GM23338 (cell line): ENCODE measurements around the gene LARGE1. TPM values are rescaled to one million over a fixed set of nuclear protein-coding genes. Genes with fewer than 3 reads are reported as not detected.

Source experiments
- ATAC-seq: fragments of 200-7000 bp; cut with Tn5 transposase; 3 replicates; pipeline ENCODE4 v1.9.1; 2020
- DNase-seq: peaks from one replicate; pipeline ENCODE4 v3.0.0-alpha.2; 2015; ENCODE audit warnings: low spot score
- H2AFZ ChIP-seq: fragments of 200-600 bp; sonication (generic); 2 replicates; pipeline ENCODE4 v1.8.0; 2016; ENCODE audit warnings: antibody characterized with exemption, mild to moderate bottlenecking, moderate library complexity
- H3F3A ChIP-seq: fragments of 200-600 bp; sonication (generic); replicated peaks from 2 replicates; pipeline ENCODE4 v1.8.0; 2017; ENCODE audit warnings: antibody characterized with exemption, mixed run types, low read depth
- H3K27ac ChIP-seq: fragments of 200-600 bp; sonication (generic); 2 replicates; pipeline ENCODE4 v1.6.1; 2016; ENCODE audit warnings: low read depth
- H3K27me3 ChIP-seq: fragments of 200-600 bp; sonication (generic); 2 replicates; pipeline ENCODE4 v1.8.0; 2016; ENCODE audit warnings: mild to moderate bottlenecking, mixed run types, moderate library complexity; ENCODE audit not compliant: insufficient read depth
- H3K36me3 ChIP-seq: fragments of 200-600 bp; sonication (generic); 2 replicates; pipeline ENCODE4 v1.8.0; 2016; ENCODE audit warnings: mild to moderate bottlenecking; ENCODE audit not compliant: insufficient read depth
- H3K4me1 ChIP-seq: fragments of 200-600 bp; sonication (generic); 2 replicates; pipeline ENCODE4 v1.8.0; 2016; ENCODE audit warnings: mild to moderate bottlenecking, moderate library complexity; ENCODE audit not compliant: insufficient read depth
- H3K4me2 ChIP-seq: fragments of 200-600 bp; sonication (generic); 2 replicates; pipeline ENCODE4 v1.7.1; 2017; ENCODE audit warnings: mixed run types
- H3K4me3 ChIP-seq: fragments of 200-600 bp; sonication (generic); 2 replicates; pipeline ENCODE4 v1.6.1; 2016; ENCODE audit warnings: mixed run types
- H3K79me2 ChIP-seq: fragments of 200-600 bp; sonication (generic); replicated peaks from 2 replicates; pipeline ENCODE4 v1.8.0; 2017; ENCODE audit warnings: mild to moderate bottlenecking; ENCODE audit not compliant: insufficient read depth
- H3K9me2 ChIP-seq: fragments of 200-600 bp; sonication (generic); 2 replicates; pipeline ENCODE4 v1.8.0; 2017; ENCODE audit not compliant: insufficient read depth
- H4K20me1 ChIP-seq: fragments of 200-600 bp; sonication (generic); replicated peaks from 2 replicates; pipeline ENCODE4 v1.8.0; 2017; ENCODE audit warnings: mild to moderate bottlenecking; ENCODE audit not compliant: insufficient read depth
- H3K27ac Mint-ChIP-seq: 2 replicates; pipeline ENCODE4 v1.8.0; 2020; ENCODE audit warnings: inconsistent platforms, mild to moderate bottlenecking, moderate library complexity, mixed read lengths
- H3K27me3 Mint-ChIP-seq: 3 replicates; pipeline ENCODE4 v1.8.0; 2022; ENCODE audit warnings: low read depth, mild to moderate bottlenecking, moderate library complexity, mixed read lengths, inconsistent platforms; ENCODE audit not compliant: insufficient read depth, poor library complexity
- H3K36me3 Mint-ChIP-seq: 3 replicates; pipeline ENCODE4 v1.8.0; 2021; ENCODE audit warnings: low read depth, mild to moderate bottlenecking, inconsistent platforms, moderate library complexity, mixed read lengths
- H3K4me1 Mint-ChIP-seq: 3 replicates; pipeline ENCODE4 v1.8.0; 2020; ENCODE audit warnings: mild to moderate bottlenecking, inconsistent platforms, mixed read lengths
- H3K4me3 Mint-ChIP-seq: 3 replicates; pipeline ENCODE4 v1.8.0; 2021; ENCODE audit warnings: moderate library complexity, mild to moderate bottlenecking, inconsistent platforms, mixed read lengths
- H3K9me3 Mint-ChIP-seq: 3 replicates; pipeline ENCODE4 v1.8.0; 2020; ENCODE audit warnings: moderate library complexity, mild to moderate bottlenecking, inconsistent platforms, mixed read lengths
- CREB1 ChIP-seq: fragments of 250-450 bp; sonication (Bioruptor Pico); IDR thresholded peaks from 2 replicates; pipeline ENCODE4 v1.5.0; 2020; ENCODE audit warnings: low read depth, mild to moderate bottlenecking, moderate library complexity
- EZH2 ChIP-seq: fragments of 200-600 bp; sonication (generic); IDR thresholded peaks from one replicate; pipeline ENCODE4 v1.8.0; 2017; ENCODE audit warnings: antibody characterized with exemption, mild to moderate bottlenecking, low read depth; ENCODE audit not compliant: unreplicated experiment
- EZH2phosphoT487 ChIP-seq: fragments of 200-600 bp; sonication (generic); IDR thresholded peaks from one replicate; pipeline ENCODE4 v1.8.1; 2018; ENCODE audit warnings: antibody characterized with exemption; ENCODE audit not compliant: unreplicated experiment
- JUNB ChIP-seq: IDR thresholded peaks from one replicate; pipeline ENCODE4 v1.6.1; 2016; ENCODE audit warnings: antibody characterized with exemption; ENCODE audit not compliant: unreplicated experiment
- NANOG ChIP-seq: IDR thresholded peaks from 2 replicates; pipeline ENCODE4 v1.6.1; 2016; ENCODE audit warnings: antibody characterized with exemption, borderline replicate concordance
- POLR2AphosphoS5 ChIP-seq: IDR thresholded peaks from 2 replicates; pipeline ENCODE4 v1.6.1; 2016; ENCODE audit warnings: antibody characterized with exemption, low read depth
- STAT1 ChIP-seq: IDR thresholded peaks from one replicate; pipeline ENCODE4 v1.6.1; 2016; ENCODE audit warnings: antibody characterized with exemption; ENCODE audit not compliant: unreplicated experiment
- ZNF114 ChIP-seq: fragments of 250-450 bp; sonication (Bioruptor Pico); IDR thresholded peaks from 2 replicates; pipeline ENCODE4 v1.5.0; 2020; ENCODE audit warnings: mild to moderate bottlenecking, moderate library complexity
- ZNF331 ChIP-seq: fragments of 250-450 bp; sonication (Bioruptor Pico); IDR thresholded peaks from 2 replicates; pipeline ENCODE4 v1.5.0; 2020; ENCODE audit warnings: low read depth, mild to moderate bottlenecking, moderate library complexity
- polyA plus RNA-seq: library from polyadenylated mRNA; unstranded; fragments of >200 nt; fragmentation: Nextera tagmentation; extraction: Ambion mirVana; gene quantifications from 2 replicates; pipeline ENCODE4 v1.2.1, GENCODE V29; 2016
- total RNA-seq: library from RNA; depleted of rRNA; stranded (reverse); fragments of >200 nt; shearing (Covaris generic); gene quantifications from 2 replicates; pipeline ENCODE4 v1.2.3, GENCODE V29; 2014
- TF ChIP-seq, protein P1 (sequence below): IDR thresholded peaks from one replicate; pipeline ENCODE4 v1.6.1; 2018; ENCODE audit warnings: antibody characterized with exemption; ENCODE audit not compliant: unreplicated experiment
- TF ChIP-seq, protein P2 (sequence below): IDR thresholded peaks from 2 replicates; pipeline ENCODE4 v1.6.1; 2016; ENCODE audit warnings: antibody characterized with exemption

The LARGE1 gene
- total and polyA plus RNA-seq, 2 experiments from 2014 or later: 12.8 to 75.6 TPM

DNA sequence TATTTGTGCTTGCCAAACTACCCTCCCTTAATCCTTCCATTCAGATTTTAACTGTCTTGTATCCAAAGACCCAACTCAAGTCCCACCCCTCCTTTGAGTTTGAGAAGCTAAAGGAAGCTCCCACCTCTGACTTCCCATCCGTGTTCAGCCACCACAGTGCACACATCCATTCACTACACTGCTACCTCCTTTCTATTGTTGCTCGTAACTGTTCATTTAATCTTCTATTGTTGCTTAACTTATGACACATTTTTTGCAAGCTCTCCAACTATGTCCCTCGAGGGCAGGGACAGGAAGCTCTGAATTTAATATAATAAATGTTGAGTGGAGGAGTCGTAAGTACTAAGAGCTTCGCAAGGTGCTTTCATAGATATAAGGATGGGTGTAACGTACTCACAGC lies 10.4 kb downstream of the LARGE1 start:
- H3K79me2 ChIP-seq: peaks cover 100% of the 10 kb centered on the region
- peaks cover 65% of the 10 kb centered on the region for H3K4me1 Mint-ChIP-seq

DNA sequence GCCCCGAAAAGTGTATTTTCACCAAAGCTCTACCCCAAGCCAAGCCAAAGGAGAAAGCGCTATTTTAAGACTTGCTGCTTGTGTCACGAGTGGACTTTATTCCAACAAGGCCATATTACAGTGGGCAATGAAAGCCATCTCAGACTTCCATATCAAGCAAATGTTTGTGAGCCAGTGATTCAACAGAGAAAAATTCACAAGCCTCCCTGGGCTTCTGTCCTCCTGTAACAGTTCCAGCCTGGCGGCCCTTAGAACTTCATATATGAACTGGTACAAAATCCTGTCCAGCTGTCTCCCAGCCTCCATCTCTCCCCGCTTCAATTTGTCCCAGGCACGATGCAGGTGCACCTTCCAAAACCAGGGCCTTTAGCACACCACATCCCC lies 11.2 kb downstream of the LARGE1 start:
- H3K27ac Mint-ChIP-seq: peak overlapping the region; percentile 47; the same call in 1 of the 2 replicates
- H3K27me3 Mint-ChIP-seq: peaks cover 9% of the 10 kb centered on the region
- H4K20me1 ChIP-seq: peaks cover 65% of the 10 kb centered on the region
- H2AFZ ChIP-seq: no peak overlapping the region
- H3K9me3 Mint-ChIP-seq: no peaks in the 10 kb centered on the region
- no peaks in the 10 kb centered on the region for H3K36me3 ChIP-seq
- H3K36me3 Mint-ChIP-seq: peaks cover 50% of the 10 kb centered on the region
- no peak for DNase-seq
- no peak overlapping the region for H3K4me3 Mint-ChIP-seq
- no peak for ATAC-seq
- no peak overlapping the region for H3K4me2 ChIP-seq
- TF ChIP-seq ZNF114 (CRISPR knock-in tag): no peak
- TF ChIP-seq ZNF331: no peak
- TF ChIP-seq JUNB: no peak
- TF ChIP-seq POLR2AphosphoS5: no peak
- no peak for TF ChIP-seq NANOG
- peaks cover 100% of the 10 kb centered on the region for H3K79me2 ChIP-seq
- no peaks in the 10 kb centered on the region for H3K9me2 ChIP-seq
- H3K27me3 ChIP-seq: no peaks in the 10 kb centered on the region
- peaks cover 57% of the 10 kb centered on the region for H3K4me1 ChIP-seq
- peaks cover 64% of the 10 kb centered on the region for H3K4me1 Mint-ChIP-seq
- no peak overlapping the region for H3K4me3 ChIP-seq
- no peaks in the 10 kb centered on the region for H3F3A ChIP-seq
- H3K27ac ChIP-seq: no peak overlapping the region

More for the DNA sequence above, 10.4 kb downstream of the LARGE1 start:
- Histone ChIP-seq H3F3A (0 out of 2 replicates have a peak, but pooled peaks cover 3% of the 10 kb centered on the region), H3K4me1 (peaks cover 65% of the 10 kb centered on the region), H2AFZ (no peak overlapping the region), H3K9me2 (no peaks in the 10 kb centered on the region), H3K4me2 (no peak overlapping the region), H3K27me3 (no peaks in the 10 kb centered on the region), H3K4me3 (no peak overlapping the region), H3K36me3 (no peaks in the 10 kb centered on the region), H3K27ac (no peak overlapping the region), H4K20me1 (peaks cover 66% of the 10 kb centered on the region)
- TF ChIP-seq, protein P1, sequence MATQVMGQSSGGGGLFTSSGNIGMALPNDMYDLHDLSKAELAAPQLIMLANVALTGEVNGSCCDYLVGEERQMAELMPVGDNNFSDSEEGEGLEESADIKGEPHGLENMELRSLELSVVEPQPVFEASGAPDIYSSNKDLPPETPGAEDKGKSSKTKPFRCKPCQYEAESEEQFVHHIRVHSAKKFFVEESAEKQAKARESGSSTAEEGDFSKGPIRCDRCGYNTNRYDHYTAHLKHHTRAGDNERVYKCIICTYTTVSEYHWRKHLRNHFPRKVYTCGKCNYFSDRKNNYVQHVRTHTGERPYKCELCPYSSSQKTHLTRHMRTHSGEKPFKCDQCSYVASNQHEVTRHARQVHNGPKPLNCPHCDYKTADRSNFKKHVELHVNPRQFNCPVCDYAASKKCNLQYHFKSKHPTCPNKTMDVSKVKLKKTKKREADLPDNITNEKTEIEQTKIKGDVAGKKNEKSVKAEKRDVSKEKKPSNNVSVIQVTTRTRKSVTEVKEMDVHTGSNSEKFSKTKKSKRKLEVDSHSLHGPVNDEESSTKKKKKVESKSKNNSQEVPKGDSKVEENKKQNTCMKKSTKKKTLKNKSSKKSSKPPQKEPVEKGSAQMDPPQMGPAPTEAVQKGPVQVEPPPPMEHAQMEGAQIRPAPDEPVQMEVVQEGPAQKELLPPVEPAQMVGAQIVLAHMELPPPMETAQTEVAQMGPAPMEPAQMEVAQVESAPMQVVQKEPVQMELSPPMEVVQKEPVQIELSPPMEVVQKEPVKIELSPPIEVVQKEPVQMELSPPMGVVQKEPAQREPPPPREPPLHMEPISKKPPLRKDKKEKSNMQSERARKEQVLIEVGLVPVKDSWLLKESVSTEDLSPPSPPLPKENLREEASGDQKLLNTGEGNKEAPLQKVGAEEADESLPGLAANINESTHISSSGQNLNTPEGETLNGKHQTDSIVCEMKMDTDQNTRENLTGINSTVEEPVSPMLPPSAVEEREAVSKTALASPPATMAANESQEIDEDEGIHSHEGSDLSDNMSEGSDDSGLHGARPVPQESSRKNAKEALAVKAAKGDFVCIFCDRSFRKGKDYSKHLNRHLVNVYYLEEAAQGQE: no peak
- TF ChIP-seq CREB1 (CRISPR knock-in tag): no peak
- no peak for TF ChIP-seq EZH2
- no peak for TF ChIP-seq EZH2phosphoT487
- TF ChIP-seq STAT1: no peak
- no peak for TF ChIP-seq ZNF331
- TF ChIP-seq, protein P2, sequence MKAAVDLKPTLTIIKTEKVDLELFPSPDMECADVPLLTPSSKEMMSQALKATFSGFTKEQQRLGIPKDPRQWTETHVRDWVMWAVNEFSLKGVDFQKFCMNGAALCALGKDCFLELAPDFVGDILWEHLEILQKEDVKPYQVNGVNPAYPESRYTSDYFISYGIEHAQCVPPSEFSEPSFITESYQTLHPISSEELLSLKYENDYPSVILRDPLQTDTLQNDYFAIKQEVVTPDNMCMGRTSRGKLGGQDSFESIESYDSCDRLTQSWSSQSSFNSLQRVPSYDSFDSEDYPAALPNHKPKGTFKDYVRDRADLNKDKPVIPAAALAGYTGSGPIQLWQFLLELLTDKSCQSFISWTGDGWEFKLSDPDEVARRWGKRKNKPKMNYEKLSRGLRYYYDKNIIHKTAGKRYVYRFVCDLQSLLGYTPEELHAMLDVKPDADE: no peak
- TF ChIP-seq ZNF114 (CRISPR knock-in tag): no peak
- no peak for TF ChIP-seq POLR2AphosphoS5
- Mint-ChIP-seq H3K27ac (no peak overlapping the region), H3K9me3 (no peaks in the 10 kb centered on the region), H3K4me3 (no peak overlapping the region), H3K27me3 (peaks cover 9% of the 10 kb centered on the region), H3K36me3 (peaks cover 48% of the 10 kb centered on the region)
- ATAC-seq: no peak
- no peak for DNase-seq
